Inferior parietal cortex (tissue), 1 donor: ENCODE data around the gene TMEM220.

Source experiments
- DNase-seq: peaks from one replicate; pipeline ENCODE4 v3.0.0-alpha.2; 2016; ENCODE audit errors: extremely low spot score

Gene TMEM220

DNA sequence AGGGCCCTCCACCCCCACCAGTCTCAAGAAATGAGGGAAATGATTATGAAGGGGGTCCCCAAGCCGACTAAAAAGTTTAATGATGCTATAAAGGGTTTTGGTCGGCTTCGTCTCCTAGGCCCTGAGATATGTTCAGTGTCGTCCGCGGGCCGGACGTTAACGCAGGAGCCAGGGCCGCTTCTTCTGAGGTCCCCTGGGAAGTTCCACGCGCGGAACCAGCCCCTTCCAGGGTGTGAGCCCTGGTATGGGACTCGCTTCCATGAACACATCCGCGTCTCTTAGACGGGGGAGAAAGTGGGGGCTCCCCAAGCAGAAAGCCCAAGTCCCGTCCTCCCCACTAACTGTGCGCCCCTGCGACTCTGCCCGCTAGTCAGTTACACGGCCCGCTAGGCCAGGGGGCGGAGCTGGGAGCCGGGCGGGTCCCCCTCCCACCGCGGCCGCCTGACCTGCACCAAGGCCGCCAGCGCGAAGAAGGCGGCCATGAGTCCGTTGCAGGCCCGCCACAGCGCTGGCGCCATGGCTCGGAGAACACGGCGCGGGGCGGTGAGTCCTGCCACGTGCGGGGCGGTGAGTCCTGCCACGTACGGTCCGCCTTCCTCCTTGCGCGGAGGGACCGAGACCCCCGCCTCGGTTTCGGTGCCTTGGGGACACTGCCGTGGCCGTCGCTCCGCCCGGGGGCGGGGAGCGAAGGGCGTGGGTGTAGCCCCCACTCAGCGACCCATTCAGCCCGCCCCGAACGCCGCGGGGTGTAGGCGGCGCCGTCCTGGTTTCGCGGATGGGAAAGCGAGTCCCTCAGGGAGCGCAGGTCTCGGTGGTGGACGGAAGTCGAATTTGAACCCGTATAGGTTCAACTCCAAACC, at the start of gene TMEM220:
Gene TMEM220 (minus strand): TSS at position 690 of the 860 bp plus-strand sequence. CDS start 172 bp downstream, at position 518.
- peak; percentile 39 for DNase-seq

DNA sequence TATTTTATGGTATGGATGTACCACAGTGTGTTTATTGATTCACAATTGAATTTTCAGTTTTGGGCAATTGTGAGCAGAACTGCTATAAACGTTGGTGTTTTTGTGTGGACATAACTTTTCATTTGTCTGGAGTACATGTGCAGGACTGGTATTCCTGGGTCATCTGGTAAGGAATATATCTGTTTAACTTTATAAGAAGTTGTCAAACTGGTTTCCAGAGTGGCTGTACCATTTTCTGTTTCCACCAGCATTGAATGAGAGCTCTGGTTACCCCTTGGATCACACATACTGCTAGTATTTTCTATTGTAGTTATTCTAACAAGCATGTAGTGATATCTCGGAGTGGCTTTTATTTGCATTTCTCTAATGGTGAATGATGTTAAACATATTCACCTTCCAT, 49.8 kb upstream of the TMEM220 start:
- DNase-seq, result no peak

DNA sequence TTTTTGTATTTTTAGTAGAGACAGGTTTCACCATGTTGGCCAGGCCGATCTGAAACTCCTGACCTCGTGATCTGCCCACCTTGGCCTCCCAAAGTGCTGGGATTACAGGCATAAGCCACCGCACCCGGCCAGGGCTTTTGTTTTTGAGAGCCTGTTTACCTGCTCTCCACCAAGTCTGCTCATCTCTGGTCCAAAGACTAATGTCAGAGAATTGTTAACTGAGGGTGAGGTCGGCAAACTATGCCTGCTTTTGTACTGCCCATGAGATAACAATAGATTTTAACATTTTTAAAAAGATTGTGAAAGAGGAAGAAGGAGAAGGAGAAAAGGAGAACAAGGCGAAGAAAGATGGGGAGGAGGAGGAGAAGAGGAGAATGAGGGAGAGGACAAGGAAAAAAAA, 48.1 kb upstream of the TMEM220 start:
- DNase-seq, result no peak

DNA sequence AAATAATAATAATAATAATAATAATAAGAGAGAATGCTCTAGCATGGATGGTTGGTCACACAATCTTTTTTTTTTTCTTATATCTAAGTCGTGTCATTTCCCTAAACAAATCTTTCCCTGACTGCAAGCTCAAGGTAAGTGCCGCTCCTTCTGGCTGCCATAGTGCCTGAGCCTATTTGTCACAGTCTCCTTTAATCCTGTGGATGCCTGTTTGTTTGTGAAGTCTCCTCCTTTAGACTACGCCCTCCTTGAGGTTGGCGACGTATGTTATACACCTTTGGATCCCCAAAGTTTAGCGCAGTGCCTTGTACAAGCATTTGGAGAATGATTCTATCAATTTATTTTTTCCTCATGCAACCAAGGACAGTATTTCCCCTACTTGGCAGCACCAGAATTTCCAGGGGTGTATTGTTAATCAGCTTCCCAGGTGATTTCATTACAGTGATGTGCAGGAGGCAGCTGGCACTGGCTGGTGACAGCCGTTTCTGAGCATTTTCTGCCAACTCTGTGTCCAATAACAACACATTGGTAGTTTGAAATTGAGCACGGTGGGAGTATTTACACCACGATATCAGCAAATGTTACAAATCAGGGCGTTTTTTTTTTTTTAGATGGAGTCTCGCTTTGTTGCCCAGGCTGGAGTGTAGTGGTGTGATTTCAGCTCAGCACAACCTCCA, 47.4 kb upstream of the TMEM220 start:
- DNase-seq, result no peak

DNA sequence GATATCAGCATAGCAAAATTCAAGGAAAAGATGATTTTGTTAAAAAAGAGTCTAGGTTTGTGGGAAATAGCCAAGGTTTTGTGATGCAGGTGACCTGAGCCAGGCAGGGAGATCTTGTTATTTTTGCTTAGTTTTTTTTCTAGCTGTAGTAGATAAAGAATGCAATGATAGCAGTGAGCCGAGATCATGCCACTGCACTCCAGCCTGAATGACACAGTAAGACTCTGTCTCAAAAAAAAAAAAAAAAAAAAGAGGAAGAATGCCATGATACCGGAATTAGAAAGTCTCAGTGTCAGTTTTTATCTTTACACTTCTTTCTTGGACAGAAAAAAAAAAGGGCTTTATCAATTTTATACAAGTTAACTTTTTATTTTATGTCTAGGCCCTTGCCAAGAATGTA, 46.6 kb upstream of the TMEM220 start:
- no peak for DNase-seq

GRCh38 chr17:10775740-10776356, 46.0 kb upstream of the TMEM220 start:
- no peak for DNase-seq

DNA sequence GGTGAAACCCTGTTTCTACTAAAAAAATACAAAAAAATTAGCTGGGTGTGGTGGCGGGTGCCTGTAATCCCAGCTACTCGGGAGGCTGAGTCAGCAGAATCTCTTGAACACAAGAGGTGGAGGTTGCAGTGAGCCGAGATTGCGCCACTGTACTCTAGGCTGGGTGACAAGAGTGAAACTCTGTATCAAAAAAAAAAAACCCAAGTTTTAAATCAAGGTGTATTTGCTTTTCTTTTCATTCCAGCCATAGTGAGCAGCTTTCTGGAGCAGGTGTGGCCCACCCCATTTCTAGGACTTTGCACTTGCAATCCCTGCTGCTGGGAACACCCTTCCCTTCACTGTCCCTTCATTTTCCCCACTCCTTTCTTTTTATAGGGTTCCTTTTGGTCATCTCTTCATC, 45.2 kb upstream of the TMEM220 start:
- no peak for DNase-seq

DNA sequence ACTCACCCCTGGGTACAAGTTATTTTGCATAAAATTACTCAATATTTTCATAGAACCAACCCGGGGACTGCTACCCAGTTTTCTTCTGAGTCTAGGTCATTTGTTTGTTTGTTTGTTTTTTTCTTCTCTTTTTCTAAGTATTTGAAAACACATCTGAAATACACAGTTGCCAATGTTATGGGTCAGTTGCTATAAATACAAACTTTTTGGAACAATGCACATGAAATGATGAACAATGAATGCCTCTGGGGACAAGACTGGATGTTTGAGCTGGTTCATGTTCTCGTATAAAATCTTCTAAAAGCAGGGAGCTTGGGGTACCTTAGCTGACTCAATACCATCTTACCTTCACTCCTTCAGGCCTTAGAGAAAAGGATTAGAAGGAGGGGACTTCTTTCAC, 43.6 kb upstream of the TMEM220 start:
- DNase-seq, result no peak

GRCh38 chr17:10772425-10773380, 42.9 kb upstream of the TMEM220 start:
- no peak for DNase-seq

DNA sequence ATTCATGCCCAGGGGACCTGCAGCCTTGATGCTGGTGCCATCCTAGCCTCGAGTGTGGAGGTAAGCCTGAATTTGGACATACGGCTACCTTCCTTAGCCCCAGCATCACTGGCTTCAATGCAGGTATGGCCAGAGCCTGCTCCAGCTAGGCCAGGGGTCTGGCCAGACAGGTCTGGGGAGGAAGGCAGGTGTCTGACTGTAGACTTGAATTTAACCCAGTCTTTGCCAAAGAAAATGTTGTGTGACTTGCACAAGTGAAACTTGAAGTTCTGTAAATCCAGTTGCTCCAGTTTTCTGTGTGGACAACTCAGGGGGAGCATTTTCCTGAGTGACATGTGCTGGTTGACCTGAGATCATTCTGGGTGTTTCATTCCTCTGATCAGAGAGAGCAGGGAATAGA, 41.3 kb upstream of the TMEM220 start:
- no peak for DNase-seq

- no peak for DNase-seq
These were observed 40.0 kb upstream of the TMEM220 start for GRCh38 chr17:10769840-10770239.

DNA sequence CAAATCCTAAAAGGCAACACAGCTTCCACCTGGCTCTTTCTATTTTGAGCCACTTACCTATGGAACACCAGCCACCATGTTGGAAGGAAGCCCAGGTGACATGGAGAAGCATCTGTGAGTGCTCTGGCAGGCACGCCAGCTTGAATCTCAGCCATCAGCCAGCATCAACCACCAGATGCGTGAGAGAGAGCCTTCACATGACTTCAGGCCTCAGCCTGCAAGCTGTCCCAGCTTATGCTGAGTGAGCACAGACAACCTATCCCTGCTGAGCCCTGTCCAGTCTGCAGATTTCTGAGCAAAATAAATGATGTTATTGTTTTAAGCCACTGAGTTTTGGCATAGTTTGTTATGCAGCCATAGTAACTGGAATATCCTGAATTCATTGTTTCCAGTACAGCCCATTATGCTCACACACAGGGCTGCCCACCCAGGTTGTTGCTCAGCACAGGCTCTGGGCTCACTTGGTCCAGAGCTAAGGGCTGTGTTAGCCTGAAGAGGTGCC, 39.0 kb upstream of the TMEM220 start:
- no peak for DNase-seq

DNA sequence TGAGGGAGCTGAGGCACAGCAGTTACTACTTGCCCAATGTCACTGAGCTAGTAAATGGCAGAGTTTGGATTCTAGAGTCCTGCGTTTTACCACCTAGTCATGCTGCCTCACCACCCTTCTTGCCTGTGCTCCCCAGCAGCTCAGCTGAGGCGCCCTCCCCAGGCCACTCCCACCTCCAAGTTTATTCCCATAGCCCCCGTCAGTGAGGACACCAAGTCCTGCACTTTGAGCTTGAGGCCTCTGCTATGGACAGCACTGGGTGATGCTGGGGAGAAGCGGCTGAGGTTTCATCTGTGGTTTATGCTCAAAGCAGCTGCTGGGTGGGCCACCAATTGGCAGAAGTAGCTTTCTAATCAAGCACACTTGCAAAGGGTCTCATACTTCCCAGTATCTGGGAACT, 37.4 kb upstream of the TMEM220 start:
- no peak for DNase-seq

DNA sequence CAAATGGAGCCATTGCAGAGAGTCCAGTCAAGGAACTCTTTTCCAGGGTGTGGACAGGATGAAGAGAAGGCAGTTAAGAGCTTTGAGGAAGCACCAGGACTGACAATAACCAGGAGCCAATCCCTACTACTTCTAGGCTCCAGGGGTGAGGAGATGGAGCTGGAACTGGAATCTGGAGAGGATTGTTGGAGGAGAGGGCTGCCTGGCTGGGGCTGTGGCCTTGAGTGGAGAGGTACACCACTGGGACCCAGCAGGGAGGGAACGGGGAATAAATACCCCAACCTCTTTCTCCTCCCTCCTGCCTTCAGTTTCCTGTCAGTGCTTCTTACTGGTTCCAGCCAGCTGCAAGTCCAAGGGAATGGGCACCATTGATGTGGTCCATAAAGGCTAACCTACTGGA, 32.2 kb upstream of the TMEM220 start:
- DNase-seq, result no peak

DNA sequence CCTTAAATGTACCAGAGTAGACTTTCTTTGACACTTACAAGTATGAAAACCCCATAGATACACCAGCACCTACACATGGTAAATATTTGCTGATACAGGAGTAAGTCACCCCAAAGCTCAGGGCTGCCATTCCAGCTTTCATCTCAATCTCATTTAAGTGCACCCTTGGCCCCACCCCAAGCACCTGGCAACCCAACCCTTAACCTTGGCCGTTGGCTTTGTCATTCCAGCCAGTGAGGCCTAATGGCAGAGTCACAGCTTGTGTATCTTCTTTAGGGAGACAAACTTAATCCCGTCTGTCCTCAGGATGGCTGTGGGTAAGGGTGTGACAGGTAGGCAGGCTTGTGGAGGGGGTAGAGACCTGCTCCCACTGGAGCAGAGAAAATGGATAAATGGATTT, 31.5 kb upstream of the TMEM220 start:
- no peak for DNase-seq

DNA sequence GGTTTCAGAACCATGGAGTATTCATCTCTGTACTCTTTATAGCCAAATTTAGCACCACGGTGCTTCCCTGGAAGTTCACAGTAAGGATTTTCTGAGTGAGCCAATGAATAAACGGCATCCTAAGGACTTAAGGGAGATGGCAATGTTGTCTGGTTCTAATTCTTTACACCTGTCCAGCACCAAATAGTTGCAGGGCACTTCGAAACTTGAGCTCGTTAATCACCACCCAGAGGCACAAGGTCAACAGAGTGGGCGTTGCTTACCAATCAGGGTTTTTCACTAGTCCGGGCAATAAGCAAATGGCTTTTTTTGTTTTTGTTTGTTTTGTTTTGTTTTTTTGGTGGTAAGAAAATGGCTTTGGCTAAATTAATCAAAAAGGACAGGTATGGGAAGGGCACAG, 28.2 kb upstream of the TMEM220 start:
- no peak for DNase-seq

DNA sequence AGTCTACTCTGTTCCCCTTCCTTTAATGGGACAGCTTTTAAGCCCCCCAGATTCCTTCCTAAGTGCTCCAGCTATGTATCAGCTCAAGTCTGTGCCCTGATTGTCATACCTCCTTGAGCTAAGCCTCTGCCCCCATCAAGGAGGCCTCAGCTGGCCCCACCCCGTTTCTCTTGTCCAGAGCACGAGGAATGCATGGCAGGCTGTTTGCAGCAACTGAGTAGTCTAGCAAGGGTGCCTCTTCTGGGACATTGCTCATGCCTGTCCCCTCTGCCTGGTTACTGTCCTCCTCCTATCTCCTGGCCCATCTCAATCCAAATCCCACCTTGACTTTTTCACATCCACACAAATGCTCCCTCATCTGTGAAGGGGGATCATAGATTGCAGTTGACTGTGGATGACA, 27.8 kb upstream of the TMEM220 start:
- no peak for DNase-seq

DNA sequence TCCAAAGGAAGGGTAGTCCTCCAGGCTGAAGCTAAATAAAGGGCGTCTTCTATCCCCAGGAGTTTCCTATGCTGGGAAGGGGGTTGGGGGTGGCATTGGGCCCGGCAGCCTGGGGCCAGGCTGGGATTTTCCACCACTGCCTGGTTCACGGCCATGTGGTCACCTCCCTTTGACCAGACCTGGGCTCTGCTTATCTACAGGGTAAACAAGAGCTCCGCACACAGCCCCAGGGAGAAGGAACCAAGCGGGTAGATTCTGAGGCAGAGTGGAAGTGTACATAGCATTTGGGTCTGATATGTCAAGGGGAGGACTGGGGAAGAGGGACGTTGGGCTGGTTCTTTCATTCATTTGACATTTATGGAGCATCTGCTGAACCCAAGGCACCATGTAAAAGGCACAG, 27.2 kb upstream of the TMEM220 start:
- DNase-seq, result no peak

DNA sequence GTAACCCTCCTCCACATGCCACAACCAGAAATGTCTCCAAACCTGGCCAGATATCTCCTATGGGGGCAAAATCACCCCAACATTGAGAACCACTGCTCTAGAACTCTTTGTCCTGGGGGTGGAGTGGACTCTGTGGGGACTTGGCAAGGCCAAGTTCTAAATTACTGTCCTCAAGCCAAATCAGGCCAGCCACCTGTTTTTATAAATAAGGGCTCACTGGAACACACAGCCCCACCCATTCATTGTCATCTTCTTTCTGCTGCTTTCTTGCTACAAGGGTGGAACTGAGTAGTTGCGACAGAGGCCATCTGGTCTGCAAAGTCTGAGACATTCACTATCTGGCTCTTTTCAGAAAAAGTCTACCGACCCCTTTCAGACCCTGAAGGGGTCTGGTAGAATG, 26.8 kb upstream of the TMEM220 start:
- no peak for DNase-seq

DNA sequence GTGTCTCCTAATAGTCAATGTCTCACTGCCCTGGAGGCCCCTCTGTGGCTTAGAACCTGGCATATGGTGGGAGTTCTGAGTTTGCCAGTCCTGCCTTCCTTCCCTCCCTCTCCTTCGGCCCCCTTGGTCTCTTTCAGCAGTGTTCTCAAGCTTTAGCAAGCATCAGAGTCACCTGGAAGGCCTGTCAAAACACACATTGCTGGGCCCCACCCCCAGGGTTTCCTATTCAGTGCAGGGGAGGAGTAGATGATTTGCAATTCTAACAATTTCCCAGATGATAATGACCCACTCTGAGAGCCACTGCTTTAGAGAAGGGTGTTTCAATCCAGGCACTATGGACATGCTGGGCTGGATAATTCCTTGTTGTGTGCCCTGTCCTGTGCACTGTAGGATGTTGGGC, 26.4 kb upstream of the TMEM220 start:
- DNase-seq, result no peak

DNA sequence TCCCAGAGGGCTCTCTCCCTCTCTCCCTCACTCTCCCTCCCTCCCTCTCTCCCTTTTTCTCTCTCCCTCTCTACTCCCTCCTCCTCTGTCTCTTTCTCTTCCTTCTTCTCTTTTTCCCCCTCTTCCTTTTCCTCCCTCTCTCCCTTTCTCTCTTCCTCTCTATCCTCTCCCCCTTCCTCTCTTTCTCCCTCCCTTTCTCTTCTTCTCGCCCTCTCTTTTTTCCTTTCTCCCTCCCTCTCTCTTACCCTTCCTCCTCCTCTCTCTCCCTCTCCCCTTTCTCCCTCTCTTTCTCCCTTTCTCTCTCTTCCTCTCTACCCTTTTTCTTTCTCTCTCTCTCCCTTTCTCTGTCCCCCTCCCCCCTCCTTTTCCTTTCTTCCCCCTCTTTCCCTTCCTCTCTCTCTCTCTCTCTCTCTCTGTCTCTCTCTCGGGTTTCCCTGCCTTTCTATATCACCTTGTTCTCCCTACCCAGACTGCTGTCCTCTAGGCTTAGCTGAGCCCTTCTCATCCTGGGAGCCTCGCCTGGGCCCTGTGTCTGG, 25.8 kb upstream of the TMEM220 start:
- DNase-seq, result no peak
